Stomach (tissue), 9 donors: ENCODE measurements around the gene TMTC2. TPM values are rescaled to one million over a fixed set of nuclear protein-coding genes. Genes with fewer than 3 reads are reported as not detected.

Experiments used
- DNase-seq, 2 donors: peaks; one replicate each; pipeline versions ENCODE4 v3.0.0 to v3.0.0-alpha.2; 2013 to 2019
- H3K27ac ChIP-seq, 5 donors: fragments of 200-600 bp in 4 of 5; sonication (generic) in 4 of 5; one replicate each; pipeline ENCODE4 v1.5.1; 2013 to 2019; ENCODE audit warnings: mild to moderate bottlenecking in 1 of 5, moderate library complexity in 1 of 5
- H3K27me3 ChIP-seq, 3 donors: fragments of 200-600 bp; sonication (generic); one replicate each; pipeline ENCODE4 v1.5.1; 2017 to 2019; ENCODE audit warnings: mixed run types in 1 of 3
- H3K36me3 ChIP-seq, 4 donors: fragments of 200-600 bp; sonication (generic); 1 replicate in 3 of 4; 2 replicates in 1 of 4; pipeline ENCODE4 v1.5.1; 2016 to 2019
- H3K4me1 ChIP-seq, 4 donors: fragments of 200-600 bp; sonication (generic); one replicate each; pipeline ENCODE4 v1.5.1; 2016 to 2019
- H3K4me3 ChIP-seq, 4 donors: fragments of 200-600 bp; sonication (generic) in 3 of 4; one replicate each; pipeline ENCODE4 v1.5.1; 2016 to 2019; ENCODE audit warnings: mild to moderate bottlenecking in 1 of 4
- H3K9me3 ChIP-seq, 4 donors: fragments of 200-600 bp; sonication (generic); one replicate each; pipeline ENCODE4 v1.5.1; 2016 to 2019
- EP300 ChIP-seq: sonication (generic); formaldehyde crosslinking; IDR thresholded peaks from one replicate; pipeline ENCODE4 v1.6.1; 2017; ENCODE audit warnings: antibody characterized with exemption
- POLR2A ChIP-seq, 4 donors: fragments of 450-650 bp; IDR thresholded peaks; one replicate each; pipeline ENCODE4 v1.6.1; 2016; ENCODE audit warnings: antibody characterized with exemption in 4 of 4, control low read depth in 2 of 4, mild to moderate bottlenecking in 1 of 4, moderate library complexity in 1 of 4
- POLR2AphosphoS5 ChIP-seq, 3 donors: sonication (generic); formaldehyde crosslinking; IDR thresholded peaks; one replicate each; pipeline ENCODE4 v1.6.1; 2016; ENCODE audit warnings: antibody characterized with exemption in 3 of 3
- WGBS, 5 donors: extraction: QIAGEN DNeasy Blood & Tissue Kit in 3 of 5; methylation state at CpG; one replicate each; pipeline versions ENCODE4 v1.1.5 to v1.1.7; 2013 to 2018; 5-methylcytosine and 5-hydroxymethylcytosine counted together
- intact Hi-C: fragments of 100-400 bp; cut with DNase I; formaldehyde crosslinking; loops from one replicate; pipeline ENCODE4 v1.15.1; 2023; ENCODE audit warnings: low total_unique reads
- polyA plus RNA-seq, 3 donors: library from polyadenylated mRNA; stranded (reverse); fragments of 200-250 nt; gene quantifications; one replicate each; pipeline ENCODE4 v1.2.3, GENCODE V29; 2013
- total RNA-seq, 5 donors: library from RNA; depleted of rRNA; stranded (reverse); fragments of >200 nt; gene quantifications; one replicate each; pipeline versions ENCODE4 v1.1.0 to v1.2.3, GENCODE V29; 2014 to 2016
- TF ChIP-seq, protein P1 (sequence below), 7 experiments: fragments of 450-650 bp in 4 of 7; fragments of 200-600 bp in 3 of 7; sonication (generic) in 3 of 7; IDR thresholded peaks; one replicate each; pipeline ENCODE4 v1.5.1; 2016 to 2019; ENCODE audit warnings: antibody characterized with exemption in 7 of 7, control low read depth in 2 of 7, mild to moderate bottlenecking in 1 of 7
- donor health status: healthy with polysubstance abuse.
- donor health status: Bipolar disorder and iron deficiency.
- donor health status: healthy.

TMTC2 gene
- total and polyA plus RNA-seq, 8 donors, result 6.1 to 60.0 (median 27.5) TPM

DNA sequence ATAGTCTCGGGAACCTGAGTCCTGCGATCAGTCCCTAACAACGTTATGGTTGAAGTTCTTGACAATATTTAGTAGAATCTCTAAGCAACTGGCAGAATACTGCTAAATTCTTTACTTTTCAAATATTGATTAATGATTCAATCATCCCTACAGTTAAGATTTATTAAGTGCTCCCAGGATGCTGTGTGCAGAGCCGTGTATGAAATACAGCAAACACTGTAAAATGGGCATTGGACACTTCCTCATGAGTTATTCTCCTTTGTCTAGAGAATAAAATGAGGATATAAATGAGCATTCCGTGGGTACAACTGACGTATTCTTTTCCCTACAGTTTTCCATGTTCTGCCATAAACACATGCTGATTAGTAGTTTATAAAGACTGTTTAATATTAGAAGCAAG lies 372.4 kb downstream of the TMTC2 start:
- Histone ChIP-seq H3K4me1 (no peaks in the 10 kb centered on the region), H3K27me3 (no peaks in the 10 kb centered on the region), H3K9me3 (no peaks in the 10 kb centered on the region), H3K27ac (no peak overlapping the region), H3K4me3 (no peak overlapping the region), H3K36me3 (peaks cover 0 to 15% (median 7%) of the 10 kb centered on the region in 4 donors)
- intact Hi-C loops, result no loop called here
- TF ChIP-seq EP300, result no peak
- no peak for TF ChIP-seq POLR2AphosphoS5 (IDR thresholded peaks at IDR 0.05)
- TF ChIP-seq POLR2A (IDR thresholded peaks at IDR 0.05), result no peak
- TF ChIP-seq, protein P1, sequence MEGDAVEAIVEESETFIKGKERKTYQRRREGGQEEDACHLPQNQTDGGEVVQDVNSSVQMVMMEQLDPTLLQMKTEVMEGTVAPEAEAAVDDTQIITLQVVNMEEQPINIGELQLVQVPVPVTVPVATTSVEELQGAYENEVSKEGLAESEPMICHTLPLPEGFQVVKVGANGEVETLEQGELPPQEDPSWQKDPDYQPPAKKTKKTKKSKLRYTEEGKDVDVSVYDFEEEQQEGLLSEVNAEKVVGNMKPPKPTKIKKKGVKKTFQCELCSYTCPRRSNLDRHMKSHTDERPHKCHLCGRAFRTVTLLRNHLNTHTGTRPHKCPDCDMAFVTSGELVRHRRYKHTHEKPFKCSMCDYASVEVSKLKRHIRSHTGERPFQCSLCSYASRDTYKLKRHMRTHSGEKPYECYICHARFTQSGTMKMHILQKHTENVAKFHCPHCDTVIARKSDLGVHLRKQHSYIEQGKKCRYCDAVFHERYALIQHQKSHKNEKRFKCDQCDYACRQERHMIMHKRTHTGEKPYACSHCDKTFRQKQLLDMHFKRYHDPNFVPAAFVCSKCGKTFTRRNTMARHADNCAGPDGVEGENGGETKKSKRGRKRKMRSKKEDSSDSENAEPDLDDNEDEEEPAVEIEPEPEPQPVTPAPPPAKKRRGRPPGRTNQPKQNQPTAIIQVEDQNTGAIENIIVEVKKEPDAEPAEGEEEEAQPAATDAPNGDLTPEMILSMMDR (IDR thresholded peaks at IDR 0.05), result no peak
- no peak for DNase-seq
- 74 to 87% (median 76%) methylated on average over 6 of the region's 6 CpGs for WGBS, 5 donors

GRCh38 chr12:83065562-83065961 lies 378.9 kb downstream of the TMTC2 start:
- Histone ChIP-seq H3K4me3 (no peak overlapping the region), H3K36me3 (peaks cover 0 to 9% (median 7%) of the 10 kb centered on the region in 4 donors), H3K9me3 (peaks cover 0 to 6% (median 0%) of the 10 kb centered on the region in 4 donors), H3K27ac (no peak overlapping the region), H3K27me3 (no peaks in the 10 kb centered on the region), H3K4me1 (no peaks in the 10 kb centered on the region)
- 71 to 94% (median 80%) methylated on average over 1 of the region's 1 CpG for WGBS, 5 donors
- intact Hi-C loops, result no loop called here
- no peak for DNase-seq
- no peak for TF ChIP-seq EP300
- TF ChIP-seq POLR2AphosphoS5 (IDR thresholded peaks at IDR 0.05), result no peak
- TF ChIP-seq, protein P1 (IDR thresholded peaks at IDR 0.05), result no peak
- TF ChIP-seq POLR2A (IDR thresholded peaks at IDR 0.05), result no peak

GRCh38 chr12:83067981-83068380 lies 381.3 kb downstream of the TMTC2 start:
- no peak for DNase-seq
- H3K27ac ChIP-seq, result no peak overlapping the region
- no peak for TF ChIP-seq POLR2AphosphoS5 (IDR thresholded peaks at IDR 0.05)
- TF ChIP-seq, protein P1 (IDR thresholded peaks at IDR 0.05), result no peak
- no peak for TF ChIP-seq POLR2A (IDR thresholded peaks at IDR 0.05)
- TF ChIP-seq EP300, result no peak
- H3K4me3 ChIP-seq, result no peak overlapping the region
- no peaks in the 10 kb centered on the region for H3K4me1 ChIP-seq
- H3K9me3 ChIP-seq, result peaks cover 0 to 11% (median under 1%) of the 10 kb centered on the region in 4 donors
- intact Hi-C loops, result no loop called here
- H3K27me3 ChIP-seq, result no peaks in the 10 kb centered on the region
- no peaks in the 10 kb centered on the region for H3K36me3 ChIP-seq

DNA sequence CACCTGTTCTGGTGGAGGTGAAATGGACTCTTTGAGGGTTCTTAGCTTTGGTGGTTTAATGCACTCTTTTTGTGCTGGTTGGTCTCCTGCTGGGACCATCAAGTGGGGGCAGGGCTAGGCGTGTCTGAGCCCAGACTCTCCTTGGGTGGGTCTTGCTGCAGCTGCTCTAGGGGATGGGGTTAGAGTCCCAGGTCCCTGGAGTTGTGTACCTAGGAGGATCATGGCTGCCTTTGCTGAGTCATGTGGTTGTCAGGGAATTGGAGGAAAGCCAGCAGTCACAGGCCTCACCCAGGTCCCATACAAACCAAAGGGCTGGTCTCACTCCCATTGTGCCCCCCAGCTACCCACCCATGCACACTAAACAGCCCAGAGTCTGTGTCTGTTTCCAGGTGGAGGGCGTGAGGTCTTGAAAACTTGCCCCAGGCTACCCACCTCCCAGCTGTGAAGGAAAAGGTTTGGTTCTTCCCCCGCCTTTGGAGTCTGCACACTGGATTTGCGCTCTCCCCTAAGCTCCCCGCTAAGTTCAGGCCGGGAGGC lies 387.7 kb downstream of the TMTC2 start:
- intact Hi-C loops, result no loop called here
- no peak overlapping the region for H3K27ac ChIP-seq

More for the DNA sequence above, 387.7 kb downstream of the TMTC2 start:
- H3K9me3 ChIP-seq, result peaks cover 0 to 7% (median 4%) of the 10 kb centered on the region in 4 donors
- WGBS, 5 donors, result 94 to 97% (median 94%) methylated on average over 5 to 6 of the region's 6 CpGs
- DNase-seq, result no peak
- no peaks in the 10 kb centered on the region for H3K36me3 ChIP-seq
- TF ChIP-seq, protein P1 (IDR thresholded peaks at IDR 0.05), result no peak
- TF ChIP-seq POLR2A (IDR thresholded peaks at IDR 0.05) (no peak), EP300 (no peak), POLR2AphosphoS5 (IDR thresholded peaks at IDR 0.05) (no peak)
- H3K27me3 ChIP-seq, result no peaks in the 10 kb centered on the region
- no peak overlapping the region for H3K4me3 ChIP-seq
- no peaks in the 10 kb centered on the region for H3K4me1 ChIP-seq
